ENCODE measurements around the gene SULT4A1.

SULT4A1 gene

DNA sequence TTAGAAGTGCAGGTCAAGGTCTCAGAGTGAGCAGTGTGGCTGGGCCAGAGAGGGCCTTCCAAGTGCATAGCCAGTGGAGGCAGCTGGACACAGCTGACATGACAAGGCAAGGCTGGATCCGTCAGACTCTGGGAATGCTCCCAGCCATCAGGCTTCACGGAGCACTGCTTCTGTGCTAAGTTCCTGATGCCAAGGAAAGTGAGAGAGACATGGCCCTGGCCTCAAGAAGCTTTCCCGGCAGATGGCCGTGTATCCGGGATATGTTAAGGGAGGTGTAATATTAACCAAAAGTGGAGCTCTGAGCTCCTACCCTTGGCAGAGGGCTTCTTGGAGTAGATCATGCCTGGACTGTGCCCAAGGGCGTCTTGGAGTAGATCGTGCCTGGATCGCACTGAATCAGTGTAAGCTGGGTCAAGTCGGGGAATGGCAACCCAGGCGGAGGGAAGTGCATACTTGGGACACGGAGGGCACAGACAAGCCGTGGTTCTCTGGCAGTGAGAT is 42.8 kb downstream of the SULT4A1 start:
- Histone ChIP-seq H3K9me3 (ENCODE audit: insufficient read depth, low read length) (no peaks in the 10 kb centered on the region), H3K4me2 (ENCODE audit: low read depth, low read length, poor library complexity, severe bottlenecking) (no peak overlapping the region), H3K9ac (ENCODE audit: low read length) (no peak overlapping the region), H3K27me3 (ENCODE audit: low read length) (no peaks in the 10 kb centered on the region), H3K27ac (ENCODE audit: low read depth, low read length) (no peak overlapping the region), H3K4me3 (ENCODE audit: insufficient read depth, low read length, poor library complexity, severe bottlenecking) (no peak overlapping the region), H4K20me1 (ENCODE audit: low read depth, low read length) (no peaks in the 10 kb centered on the region), H2AFZ (ENCODE audit: low read depth, low read length, severe bottlenecking) (no peak overlapping the region), H3K9me2 (replicated peaks; ENCODE audit: insufficient read depth, low read length) (no peaks in the 10 kb centered on the region), H3K36me3 (ENCODE audit: low read length) (no peaks in the 10 kb centered on the region), H3K79me2 (ENCODE audit: insufficient read depth, low read length) (no peaks in the 10 kb centered on the region), H3F3A (ENCODE audit: insufficient read depth) (no peaks in the 10 kb centered on the region)
- TF ChIP-seq, protein P1, sequence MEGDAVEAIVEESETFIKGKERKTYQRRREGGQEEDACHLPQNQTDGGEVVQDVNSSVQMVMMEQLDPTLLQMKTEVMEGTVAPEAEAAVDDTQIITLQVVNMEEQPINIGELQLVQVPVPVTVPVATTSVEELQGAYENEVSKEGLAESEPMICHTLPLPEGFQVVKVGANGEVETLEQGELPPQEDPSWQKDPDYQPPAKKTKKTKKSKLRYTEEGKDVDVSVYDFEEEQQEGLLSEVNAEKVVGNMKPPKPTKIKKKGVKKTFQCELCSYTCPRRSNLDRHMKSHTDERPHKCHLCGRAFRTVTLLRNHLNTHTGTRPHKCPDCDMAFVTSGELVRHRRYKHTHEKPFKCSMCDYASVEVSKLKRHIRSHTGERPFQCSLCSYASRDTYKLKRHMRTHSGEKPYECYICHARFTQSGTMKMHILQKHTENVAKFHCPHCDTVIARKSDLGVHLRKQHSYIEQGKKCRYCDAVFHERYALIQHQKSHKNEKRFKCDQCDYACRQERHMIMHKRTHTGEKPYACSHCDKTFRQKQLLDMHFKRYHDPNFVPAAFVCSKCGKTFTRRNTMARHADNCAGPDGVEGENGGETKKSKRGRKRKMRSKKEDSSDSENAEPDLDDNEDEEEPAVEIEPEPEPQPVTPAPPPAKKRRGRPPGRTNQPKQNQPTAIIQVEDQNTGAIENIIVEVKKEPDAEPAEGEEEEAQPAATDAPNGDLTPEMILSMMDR (IDR thresholded peaks at IDR 0.05; ENCODE audit: insufficient read depth, low read length, poor library complexity, severe bottlenecking) = no peak
- TF ChIP-seq EZH2phosphoT487 (conservative IDR thresholded peaks at IDR 0.05; ENCODE audit: low read length) = no peak

DNA sequence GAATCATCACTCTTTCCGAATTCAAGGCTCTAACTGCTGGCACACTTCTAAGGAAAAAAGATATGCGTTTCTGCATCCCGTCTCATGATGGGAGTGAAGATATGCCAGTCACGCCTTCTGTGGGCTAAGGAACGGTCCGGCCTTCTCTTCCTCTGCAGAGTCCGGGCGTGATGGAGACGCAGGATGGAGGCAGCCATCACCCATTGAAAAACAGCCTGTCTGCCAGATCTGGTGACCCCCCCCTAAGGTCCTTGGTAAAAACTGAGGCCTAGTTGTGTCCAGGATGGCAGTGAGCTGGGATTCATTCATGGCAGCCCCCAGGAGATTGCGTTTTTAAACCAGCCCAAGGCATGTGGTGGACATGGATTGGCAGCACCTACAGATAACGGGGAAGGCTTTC is 43.3 kb downstream of the SULT4A1 start:
- H3K9me2 ChIP-seq (replicated peaks; ENCODE audit: insufficient read depth, low read length) = no peaks in the 10 kb centered on the region
- no peaks in the 10 kb centered on the region for H3K9me3 ChIP-seq (ENCODE audit: insufficient read depth, low read length)
- H3K36me3 ChIP-seq (ENCODE audit: low read length) = no peaks in the 10 kb centered on the region
- H3K4me2 ChIP-seq (ENCODE audit: low read depth, low read length, poor library complexity, severe bottlenecking) = no peak overlapping the region
- H3F3A ChIP-seq (ENCODE audit: insufficient read depth) = no peaks in the 10 kb centered on the region
- H3K27me3 ChIP-seq (ENCODE audit: low read length) = no peaks in the 10 kb centered on the region
- H3K27ac ChIP-seq (ENCODE audit: low read depth, low read length) = no peak overlapping the region
- H3K79me2 ChIP-seq (ENCODE audit: insufficient read depth, low read length) = no peaks in the 10 kb centered on the region
- no peak for TF ChIP-seq EZH2phosphoT487 (conservative IDR thresholded peaks at IDR 0.05; ENCODE audit: low read length)
- TF ChIP-seq, protein P1 (IDR thresholded peaks at IDR 0.05; ENCODE audit: insufficient read depth, low read length, poor library complexity, severe bottlenecking) = no peak
- H3K9ac ChIP-seq (ENCODE audit: low read length) = no peak overlapping the region
- H3K4me3 ChIP-seq (ENCODE audit: insufficient read depth, low read length, poor library complexity, severe bottlenecking) = no peak overlapping the region
- H2AFZ ChIP-seq (ENCODE audit: low read depth, low read length, severe bottlenecking) = no peak overlapping the region
- H4K20me1 ChIP-seq (ENCODE audit: low read depth, low read length) = no peaks in the 10 kb centered on the region

DNA sequence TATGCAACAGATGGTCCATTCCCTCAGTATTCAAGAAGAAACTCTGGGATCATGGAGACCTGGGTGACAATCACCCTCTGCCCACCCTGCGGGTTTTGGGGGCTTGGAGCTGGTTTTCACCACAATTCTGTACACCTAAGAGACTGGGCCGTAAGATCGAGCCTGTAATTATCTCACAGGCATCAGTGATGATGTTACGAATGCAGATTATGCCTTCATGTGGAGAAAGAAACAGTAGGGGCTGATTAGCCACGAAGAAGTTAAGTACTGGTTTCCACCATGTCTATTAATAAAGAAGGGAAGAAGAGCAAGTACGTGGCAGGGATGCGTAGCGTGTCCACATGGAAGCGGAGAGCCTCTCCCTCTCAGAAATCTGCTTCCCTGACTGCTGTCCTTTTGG is 44.9 kb downstream of the SULT4A1 start:
- Histone ChIP-seq H3K27ac (ENCODE audit: low read depth, low read length) (no peak overlapping the region), H3K36me3 (ENCODE audit: low read length) (no peaks in the 10 kb centered on the region), H2AFZ (ENCODE audit: low read depth, low read length, severe bottlenecking) (no peak overlapping the region), H3K9ac (ENCODE audit: low read length) (no peak overlapping the region), H4K20me1 (ENCODE audit: low read depth, low read length) (no peaks in the 10 kb centered on the region), H3F3A (ENCODE audit: insufficient read depth) (no peaks in the 10 kb centered on the region), H3K4me2 (ENCODE audit: low read depth, low read length, poor library complexity, severe bottlenecking) (no peak overlapping the region), H3K9me2 (replicated peaks; ENCODE audit: insufficient read depth, low read length) (no peaks in the 10 kb centered on the region), H3K9me3 (ENCODE audit: insufficient read depth, low read length) (no peaks in the 10 kb centered on the region), H3K79me2 (ENCODE audit: insufficient read depth, low read length) (no peaks in the 10 kb centered on the region), H3K27me3 (ENCODE audit: low read length) (no peaks in the 10 kb centered on the region), H3K4me3 (ENCODE audit: insufficient read depth, low read length, poor library complexity, severe bottlenecking) (no peak overlapping the region)
- TF ChIP-seq EZH2phosphoT487 (conservative IDR thresholded peaks at IDR 0.05; ENCODE audit: low read length) = no peak
- TF ChIP-seq, protein P1 (IDR thresholded peaks at IDR 0.05; ENCODE audit: insufficient read depth, low read length, poor library complexity, severe bottlenecking) = no peak

All from SU-DHL-6 (cell line).